ENCODE measurements around the gene IRAK1.

GRCh38 chrX:154056770-154057241 is 37.1 kb upstream of the IRAK1 start:
- TF ChIP-seq CTCF (IDR thresholded peaks at IDR 0.05) (no peak), POLR2A (IDR thresholded peaks at IDR 0.05) (no peak)
